Measurements from ENCODE around the gene CALY.

- no peak for TF ChIP-seq POLR2AphosphoS5 (IDR thresholded peaks at IDR 0.05; ENCODE audit: low read depth, low read length)
- no peak for TF ChIP-seq CTCF (IDR thresholded peaks at IDR 0.05)
- TF ChIP-seq SIN3A (IDR thresholded peaks at IDR 0.05; ENCODE audit: borderline replicate concordance, insufficient read depth, low read depth, low read length): no peak
- TF ChIP-seq TCF7L2 (IDR thresholded peaks at IDR 0.05; ENCODE audit: low read depth, low read length): no peak
Measured at GRCh38 chr10:133384071-133384470, 47.4 kb upstream of the CALY start.
